Transverse colon (tissue), 4 donors: ENCODE data around the gene C4BPA. TPM values are rescaled to one million over a fixed set of nuclear protein-coding genes. Genes with fewer than 3 reads are reported as not detected.

ENCODE experiments used
- DNase-seq: peaks from one replicate; pipeline ENCODE4 v3.0.0-alpha.2; 2019
- H3K27ac ChIP-seq, 4 donors: fragments of 200-600 bp; sonication (generic); 2 replicates each; pipeline ENCODE4 v1.5.1; 2016 to 2018; ENCODE audit warnings: inconsistent platforms in 4 of 4
- H3K27me3 ChIP-seq: fragments of 200-600 bp; sonication (generic); 2 replicates; pipeline ENCODE4 v1.5.1; 2017; ENCODE audit warnings: inconsistent platforms
- H3K36me3 ChIP-seq, 4 donors: fragments of 200-600 bp; sonication (generic); 2 replicates each; pipeline ENCODE4 v1.5.1; 2017 to 2019; ENCODE audit warnings: inconsistent platforms in 4 of 4
- H3K4me1 ChIP-seq, 4 donors: fragments of 200-600 bp; sonication (generic); 2 replicates each; pipeline ENCODE4 v1.5.1; 2017 to 2020; ENCODE audit warnings: inconsistent platforms in 4 of 4
- H3K4me3 ChIP-seq, 4 donors: fragments of 200-600 bp; sonication (generic); 1 replicate in 1 of 4; 2 replicates in 3 of 4; pipeline versions ENCODE4 v1.5.1 to v1.6.1; 2017 to 2019; ENCODE audit warnings: inconsistent platforms in 4 of 4
- H3K9me3 ChIP-seq, 2 donors: fragments of 200-600 bp; sonication (generic); 2 replicates each; pipeline ENCODE4 v1.5.1; 2017 to 2019; ENCODE audit warnings: inconsistent platforms in 2 of 2
- EP300 ChIP-seq: sonication (generic); formaldehyde crosslinking; IDR thresholded peaks from one replicate; pipeline ENCODE4 v1.6.1; 2017; ENCODE audit warnings: antibody characterized with exemption, low read depth
- POLR2A ChIP-seq: fragments of 450-650 bp; IDR thresholded peaks from one replicate; pipeline ENCODE4 v1.6.1; 2016; ENCODE audit warnings: antibody characterized with exemption, mild to moderate bottlenecking, moderate library complexity
- POLR2AphosphoS5 ChIP-seq, 3 donors: sonication (generic); formaldehyde crosslinking; IDR thresholded peaks; one replicate each; pipeline ENCODE4 v1.6.1; 2016; ENCODE audit warnings: antibody characterized with exemption in 3 of 3
- WGBS, 2 donors: methylation state at CpG; one replicate each; pipeline ENCODE4 v1.1.5; 2018; ENCODE audit warnings: low coverage in 1 of 2; 5-methylcytosine and 5-hydroxymethylcytosine counted together
- in situ Hi-C, 4 donors: fragments of 200-750 bp; cut with MboI; loops; one replicate each; pipeline versions ENCODE4 v1.15.0 to v1.15.1; 2017; ENCODE audit warnings: low sequenced_read_pairs in 3 of 4, low pct_ligation_motif_present in 1 of 4, low pct_unique_long_range_greater_than_20kb in 1 of 4
- intact Hi-C: fragments of 100-400 bp; cut with DNase I; formaldehyde crosslinking; loops from one replicate; pipeline ENCODE4 v1.15.1; 2023; ENCODE audit warnings: low total_unique reads
- total RNA-seq, 4 donors: library from RNA; depleted of rRNA; stranded (reverse); fragments of >200 nt; gene quantifications; one replicate each; pipeline ENCODE4 v1.1.0, GENCODE V29; 2016
- TF ChIP-seq, protein P1 (sequence below), 5 experiments: fragments of 200-600 bp in 3 of 5; fragments of 450-650 bp in 2 of 5; sonication (generic) in 3 of 5; IDR thresholded peaks; 1 replicate in 2 of 5; 2 replicates in 3 of 5; pipeline ENCODE4 v1.5.1; 2016 to 2017; ENCODE audit warnings: antibody characterized with exemption in 5 of 5, inconsistent platforms in 3 of 5, mild to moderate bottlenecking in 2 of 5, moderate library complexity in 1 of 5

Gene C4BPA
- total RNA-seq, 4 donors from 2014 or later = 2.2 to 4.4 (median 2.5) TPM; not detected in 1

DNA sequence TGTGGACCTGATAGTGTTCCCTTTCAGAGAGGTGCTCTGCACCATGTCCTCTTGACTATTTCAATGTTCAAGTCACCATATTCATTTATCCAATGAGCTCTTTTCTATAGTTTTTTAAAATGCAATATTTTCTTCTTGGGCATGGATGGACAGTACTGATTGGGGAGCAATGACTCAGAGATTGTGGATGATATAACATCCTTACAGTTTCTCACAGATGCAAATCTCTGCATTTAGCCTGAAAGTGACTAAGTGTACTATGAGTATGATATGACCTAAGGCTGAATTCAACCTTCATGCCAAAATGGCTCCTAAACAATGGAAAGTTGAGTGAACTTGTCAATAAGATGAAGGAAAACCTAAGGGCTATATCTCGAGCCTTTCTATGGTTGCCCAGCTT, 36.5 kb downstream of the C4BPA start:
- in situ Hi-C loops (no loop called here), intact Hi-C loops (no loop called here)
- Histone ChIP-seq H3K4me3 (no peak overlapping the region), H3K9me3 (no peaks in the 10 kb centered on the region), H3K27ac (no peak overlapping the region), H3K36me3 (no peaks in the 10 kb centered on the region), H3K4me1 (no peaks in the 10 kb centered on the region), H3K27me3 (no peaks in the 10 kb centered on the region)
- WGBS, 2 donors = 67 to 76% methylated on average over 1 of the region's 1 CpG
- TF ChIP-seq EP300 (no peak), POLR2AphosphoS5 (IDR thresholded peaks at IDR 0.05) (no peak), POLR2A (no peak)
- TF ChIP-seq, protein P1, sequence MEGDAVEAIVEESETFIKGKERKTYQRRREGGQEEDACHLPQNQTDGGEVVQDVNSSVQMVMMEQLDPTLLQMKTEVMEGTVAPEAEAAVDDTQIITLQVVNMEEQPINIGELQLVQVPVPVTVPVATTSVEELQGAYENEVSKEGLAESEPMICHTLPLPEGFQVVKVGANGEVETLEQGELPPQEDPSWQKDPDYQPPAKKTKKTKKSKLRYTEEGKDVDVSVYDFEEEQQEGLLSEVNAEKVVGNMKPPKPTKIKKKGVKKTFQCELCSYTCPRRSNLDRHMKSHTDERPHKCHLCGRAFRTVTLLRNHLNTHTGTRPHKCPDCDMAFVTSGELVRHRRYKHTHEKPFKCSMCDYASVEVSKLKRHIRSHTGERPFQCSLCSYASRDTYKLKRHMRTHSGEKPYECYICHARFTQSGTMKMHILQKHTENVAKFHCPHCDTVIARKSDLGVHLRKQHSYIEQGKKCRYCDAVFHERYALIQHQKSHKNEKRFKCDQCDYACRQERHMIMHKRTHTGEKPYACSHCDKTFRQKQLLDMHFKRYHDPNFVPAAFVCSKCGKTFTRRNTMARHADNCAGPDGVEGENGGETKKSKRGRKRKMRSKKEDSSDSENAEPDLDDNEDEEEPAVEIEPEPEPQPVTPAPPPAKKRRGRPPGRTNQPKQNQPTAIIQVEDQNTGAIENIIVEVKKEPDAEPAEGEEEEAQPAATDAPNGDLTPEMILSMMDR (IDR thresholded peaks at IDR 0.05) = no peak
- no peak for DNase-seq

DNA sequence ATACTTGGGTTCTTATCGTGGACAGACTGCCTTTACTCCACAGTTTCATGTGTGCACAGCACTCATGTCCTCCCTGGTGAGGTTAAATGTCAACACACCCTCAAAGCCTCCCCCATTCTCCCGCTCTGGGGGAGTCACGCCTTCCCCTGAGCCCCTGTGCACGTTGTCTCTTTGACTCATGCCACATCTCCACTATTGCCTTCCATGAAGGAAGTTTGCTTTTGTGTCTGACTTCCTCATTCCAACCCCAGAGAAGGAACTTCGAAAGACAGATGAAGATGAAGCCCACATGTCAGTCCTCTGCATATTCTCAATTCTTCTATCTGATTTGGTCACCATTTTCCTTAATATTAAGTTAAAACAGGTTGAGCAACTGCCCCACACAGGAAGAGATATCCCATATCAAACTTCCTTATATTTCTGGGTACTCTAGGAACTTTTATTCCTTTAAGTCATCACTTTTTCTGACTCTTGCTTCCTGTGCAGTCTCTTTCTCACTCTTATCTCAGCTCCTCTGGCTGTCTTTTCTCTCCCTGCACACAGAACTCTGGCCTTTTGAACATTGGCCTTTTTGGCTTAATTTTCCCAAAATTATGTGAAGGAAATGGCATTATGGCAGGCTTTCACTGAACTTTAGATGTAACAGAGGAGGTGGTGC, 41.5 kb downstream of the C4BPA start:
- in situ Hi-C loops = no loop called here
- TF ChIP-seq POLR2A (no peak), POLR2AphosphoS5 (IDR thresholded peaks at IDR 0.05) (no peak), EP300 (no peak)
- TF ChIP-seq, protein P1 (IDR thresholded peaks at IDR 0.05) = no peak
- no peak for DNase-seq
- Histone ChIP-seq H3K36me3 (no peaks in the 10 kb centered on the region), H3K9me3 (no peaks in the 10 kb centered on the region), H3K4me3 (no peak overlapping the region), H3K27me3 (no peaks in the 10 kb centered on the region), H3K27ac (no peak overlapping the region), H3K4me1 (no peaks in the 10 kb centered on the region)
- intact Hi-C loops = no loop called here
- 55 to 63% methylated on average over 2 to 5 of the region's 5 CpGs for WGBS, 2 donors

DNA sequence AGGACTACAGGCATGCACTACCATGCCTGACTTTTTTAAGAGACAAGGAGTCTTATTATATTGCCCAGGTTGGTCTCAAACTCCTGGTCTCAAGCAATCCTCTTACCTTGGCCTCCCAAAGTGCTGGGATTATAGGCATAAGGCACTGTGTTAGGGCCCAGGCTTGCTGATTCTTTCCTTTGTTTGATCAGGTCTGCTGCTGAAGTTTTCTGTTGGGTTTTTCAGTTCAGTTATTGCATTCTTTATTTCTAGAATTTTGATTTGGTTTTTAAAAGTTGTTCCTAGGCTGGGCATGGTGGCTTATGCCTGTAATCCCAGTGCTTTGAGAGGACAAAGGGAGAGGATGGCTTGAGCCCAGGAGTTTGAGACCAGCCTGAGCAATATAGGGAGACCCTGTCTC, 47.9 kb downstream of the C4BPA start:
- Histone ChIP-seq H3K4me1 (no peaks in the 10 kb centered on the region), H3K27ac (no peak overlapping the region), H3K36me3 (no peaks in the 10 kb centered on the region), H3K27me3 (no peaks in the 10 kb centered on the region), H3K9me3 (peaks cover 0 to 3% of the 10 kb centered on the region in 2 donors), H3K4me3 (no peak overlapping the region)
- no peak for DNase-seq
- in situ Hi-C loops (no loop called here), intact Hi-C loops (no loop called here)
- TF ChIP-seq EP300 = no peak
- TF ChIP-seq, protein P1 (IDR thresholded peaks at IDR 0.05) = no peak
- no peak for TF ChIP-seq POLR2AphosphoS5 (IDR thresholded peaks at IDR 0.05)
- TF ChIP-seq POLR2A = no peak

DNA sequence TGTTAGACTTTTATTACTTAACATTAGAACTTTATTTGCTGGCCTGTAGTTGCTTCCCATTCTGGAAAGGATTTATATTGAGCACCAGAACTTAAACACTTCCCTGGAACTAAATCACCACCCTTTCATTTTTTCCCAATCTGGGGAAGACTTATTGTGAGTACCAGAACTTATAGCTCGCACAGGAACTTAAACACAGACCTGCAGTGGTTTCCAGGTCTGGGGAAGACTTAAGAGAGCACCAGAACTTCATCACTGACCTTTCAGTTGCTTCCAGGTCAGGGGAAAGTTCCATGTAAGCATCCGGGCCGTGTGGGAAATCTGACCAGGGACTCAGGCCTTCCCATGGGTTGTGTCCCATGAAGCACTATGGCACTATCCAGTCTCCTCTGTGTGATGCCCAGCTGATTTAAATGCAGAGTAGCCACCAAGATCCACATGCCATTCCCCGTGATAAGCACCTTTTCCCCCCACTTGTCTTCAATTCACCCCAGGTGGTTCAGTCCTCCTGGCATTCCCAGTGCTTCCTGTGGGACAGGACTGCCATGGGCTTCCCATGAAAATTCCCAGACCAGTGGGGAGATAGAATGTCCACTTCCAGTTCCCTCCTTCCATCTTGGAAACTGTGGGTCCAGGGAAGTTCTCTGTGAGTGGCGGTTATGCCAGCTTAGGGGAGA, 48.9 kb downstream of the C4BPA start:
- no peak overlapping the region for H3K4me3 ChIP-seq
- no peak for TF ChIP-seq POLR2AphosphoS5 (IDR thresholded peaks at IDR 0.05)
- TF ChIP-seq, protein P1 (IDR thresholded peaks at IDR 0.05) = no peak
- TF ChIP-seq POLR2A = no peak
- TF ChIP-seq EP300 = no peak
- H3K27me3 ChIP-seq = no peaks in the 10 kb centered on the region
- in situ Hi-C loops = no loop called here
- no peak for DNase-seq
- 88 to 100% methylated on average over 2 to 5 of the region's 5 CpGs for WGBS, 2 donors
- intact Hi-C loops = no loop called here
- H3K9me3 ChIP-seq = peaks cover 0 to 3% of the 10 kb centered on the region in 2 donors
- no peaks in the 10 kb centered on the region for H3K4me1 ChIP-seq
- no peaks in the 10 kb centered on the region for H3K36me3 ChIP-seq
- no peak overlapping the region for H3K27ac ChIP-seq
